Measurements from ENCODE around the gene NFS1. TPM values are rescaled to one million over a fixed set of nuclear protein-coding genes. Genes with fewer than 3 reads are reported as not detected.
"Not testable (repeated sequence)": the region's sequence is repeated elsewhere in the genome, so short reads cannot be mapped to it uniquely, and the experiment has no call there.

NFS1 gene
- 10 to 100 TPM; 39.6 to 48.4 (median 44.0) TPM for total RNA-seq

- DNase-seq (ENCODE audit: low spot score in 2 of 2): peak; percentile 76 to 97
- intact Hi-C loops (cut with DNase I; ENCODE audit: low total_unique reads): no loop called here
- peak within 1 kb of the TSS; percentile 91 for H3K4me3 ChIP-seq (ENCODE audit: low read depth, poor library complexity, severe bottlenecking)
- TF ChIP-seq POLR2A (IDR thresholded peaks at IDR 0.05) (no peak), CTCF (IDR thresholded peaks at IDR 0.05) (no peak)
- WGBS, 2 donors: 0% methylated on average over 35 to 48 of the region's 81 CpGs
Measured at GRCh38 chr20:35699127-35699956, at the start of gene NFS1, which contains the start of gene ROMO1. TSS of gene NFS1 (minus strand) at chr20:35699352. CDS start at chr20:35699288, 64 bp downstream. TSS of gene ROMO1 (plus strand) at chr20:35699405. CDS start at chr20:35699633, 228 bp downstream.

GRCh38 chr20:35744492-35744841 is 45.3 kb upstream of the NFS1 start:
- DNase-seq (ENCODE audit: low spot score in 2 of 2): peak in 1 of 2 donors; percentile 65
- H3K4me3 ChIP-seq (ENCODE audit: low read depth, poor library complexity, severe bottlenecking); intact Hi-C loops (cut with DNase I; ENCODE audit: low total_unique reads): not testable (repeated sequence)
- 92 to 93% methylated on average over 3 of the region's 3 CpGs for WGBS, 2 donors

- 69 to 73% methylated on average over 15 of the region's 15 CpGs for WGBS, 2 donors
- TF ChIP-seq POLR2A (IDR thresholded peaks at IDR 0.05): no peak
- TF ChIP-seq CTCF (IDR thresholded peaks at IDR 0.05): no peak
- H3K4me3 ChIP-seq (ENCODE audit: low read depth, poor library complexity, severe bottlenecking): no peak overlapping the region
- peak in 1 of 2 donors; percentile 86 for DNase-seq (ENCODE audit: low spot score in 2 of 2)
- intact Hi-C loops (cut with DNase I; ENCODE audit: low total_unique reads): no loop called here
Measured at GRCh38 chr20:35743693-35744491, 44.7 kb upstream of the NFS1 start.

- TF ChIP-seq CTCF (IDR thresholded peaks at IDR 0.05) (no peak), POLR2A (IDR thresholded peaks at IDR 0.05) (no peak)
- WGBS, 2 donors: 1 to 3% methylated on average over 8 of the region's 8 CpGs
- DNase-seq (ENCODE audit: low spot score in 2 of 2): no peak
- intact Hi-C loops (cut with DNase I; ENCODE audit: low total_unique reads): no loop called here
- H3K4me3 ChIP-seq (ENCODE audit: low read depth, poor library complexity, severe bottlenecking): peak overlapping the region; percentile 34
Measured at GRCh38 chr20:35742741-35743523, 43.8 kb upstream of the NFS1 start.

GRCh38 chr20:35741892-35742740 is 43.0 kb upstream of the NFS1 start, which contains the start of gene RBM39:
TSS of gene RBM39 (minus strand) at chr20:35742260. CDS start at chr20:35740874, 1,386 bp downstream.
- intact Hi-C loops (cut with DNase I; ENCODE audit: low total_unique reads): no loop called here
- peak within 1 kb of the TSS; percentile 88 for H3K4me3 ChIP-seq (ENCODE audit: low read depth, poor library complexity, severe bottlenecking)
- peak; percentile 100 for DNase-seq (ENCODE audit: low spot score in 2 of 2)
- peak in 1 of 3 donors; percentile 36 for TF ChIP-seq CTCF (IDR thresholded peaks at IDR 0.05)
- TF ChIP-seq POLR2A (IDR thresholded peaks at IDR 0.05): peak in 1 of 2 donors; percentile 97
- WGBS, 2 donors: 0 to 1% methylated on average over 64 to 66 of the region's 66 CpGs
